GM12801 (cell line): Measurements from ENCODE around the gene ANGPTL4.

Experiments used
- CTCF ChIP-seq: IDR thresholded peaks from one replicate; pipeline ENCODE4 v1.5.1; 2011; ENCODE audit warnings: control low read depth; ENCODE audit not compliant: insufficient read length; ENCODE audit errors: extremely low read depth

The ANGPTL4 gene

GRCh38 chr19:8421484-8422461, 57.8 kb downstream of the ANGPTL4 start:
- TF ChIP-seq CTCF: no peak

- TF ChIP-seq CTCF: no peak
Measured at GRCh38 chr19:8423817-8424223, 59.9 kb downstream of the ANGPTL4 start.
